H1 (cell line): ENCODE measurements around the gene STX4. TPM values are rescaled to one million over a fixed set of nuclear protein-coding genes. Genes with fewer than 3 reads are reported as not detected.

Source experiments
- CTCF ChIA-PET: fragments of 300-600 bp; sonication (Branson Sonifier 250); formaldehyde crosslinking; loops from one replicate; lab custom pipeline; 2021; ENCODE audit not compliant: partially characterized antibody; lab: Charles Lee
- POLR2A ChIA-PET: fragments of 300-600 bp; sonication (Branson Sonifier 250); formaldehyde crosslinking; loops from one replicate; lab custom pipeline; 2021; ENCODE audit warnings: inconsistent platforms; ENCODE audit not compliant: partially characterized antibody; lab: Charles Lee
- DNase-seq, 2 experiments: peaks; one replicate each; pipeline versions ENCODE4 v3.0.0 to v3.0.0-alpha.2; 2010 to 2022; ENCODE audit warnings: low spot score in 2 of 2, low read depth in 1 of 2, mixed read lengths in 1 of 2
- FAIRE-seq: peaks from 2 replicates; lab custom pipeline; 2011; peaks lifted over from hg19 to GRCh38; lab: Jason Lieb, UNC
- H2AFZ ChIP-seq: 2 replicates; pipeline ENCODE4 v1.8.1; 2012; ENCODE audit warnings: low read length, inconsistent platforms
- H2AK5ac ChIP-seq: 2 replicates; pipeline ENCODE4 v1.6.1; 2013; ENCODE audit warnings: low read depth, low read length
- H2BK120ac ChIP-seq: replicated peaks from 2 replicates; pipeline ENCODE3; 2013; ENCODE audit warnings: low read depth, low read length, inconsistent platforms
- H2BK12ac ChIP-seq: 2 replicates; pipeline ENCODE4 v1.6.1; 2013; ENCODE audit warnings: low read depth, low read length
- H2BK15ac ChIP-seq: 2 replicates; pipeline ENCODE4 v1.6.1; 2013; ENCODE audit warnings: low read length
- H2BK20ac ChIP-seq: 2 replicates; pipeline ENCODE4 v1.6.1; 2013; ENCODE audit warnings: low read length
- H2BK5ac ChIP-seq: 2 replicates; pipeline ENCODE4 v1.6.1; 2013; ENCODE audit warnings: low read depth, low read length
- H3K14ac ChIP-seq: 2 replicates; pipeline ENCODE4 v1.6.1; 2013; ENCODE audit warnings: inconsistent platforms; ENCODE audit not compliant: insufficient read length
- H3K18ac ChIP-seq: 2 replicates; pipeline ENCODE4 v1.6.1; 2013; ENCODE audit warnings: low read length; ENCODE audit errors: extremely low read depth
- H3K23ac ChIP-seq: 2 replicates; pipeline ENCODE4 v1.6.1; 2013; ENCODE audit warnings: inconsistent platforms; ENCODE audit not compliant: insufficient read length
- H3K23me2 ChIP-seq: 2 replicates; pipeline ENCODE4 v1.6.1; 2013; ENCODE audit warnings: low read depth, low read length
- H3K27ac ChIP-seq: 2 replicates; pipeline ENCODE4 v1.6.1; 2011; ENCODE audit warnings: low read depth, low read length, inconsistent platforms
- H3K27me3 ChIP-seq, 4 experiments: replicated peaks in 1 of 4; 1 replicate in 1 of 4; 2 replicates in 3 of 4; pipeline versions ENCODE4 v1.6.1 to v1.8.1; 2011 to 2013; ENCODE audit warnings: low read length in 3 of 4, mild to moderate bottlenecking in 3 of 4, inconsistent platforms in 2 of 4, mixed read lengths in 2 of 4, moderate library complexity in 1 of 4; ENCODE audit not compliant: control insufficient read depth in 3 of 4, insufficient read depth in 3 of 4; ENCODE audit errors: extremely low read depth in 1 of 4
- H3K36me3 ChIP-seq, 4 experiments: 2 replicates each; pipeline versions ENCODE4 v1.6.1 to v1.8.1; 2011 to 2013; ENCODE audit warnings: mild to moderate bottlenecking in 4 of 4, low read length in 3 of 4, moderate library complexity in 2 of 4, control low read depth in 1 of 4, inconsistent platforms in 1 of 4; ENCODE audit not compliant: insufficient read depth in 4 of 4, control insufficient read depth in 2 of 4
- H3K4ac ChIP-seq: replicated peaks from 2 replicates; pipeline ENCODE3; 2013; ENCODE audit warnings: low read length, low read depth, mixed read lengths, inconsistent platforms; ENCODE audit not compliant: insufficient read length
- H3K4me1 ChIP-seq, 4 experiments: replicated peaks in 1 of 4; 1 replicate in 1 of 4; 2 replicates in 3 of 4; pipeline versions ENCODE4 v1.6.1 to v1.8.1; 2011 to 2013; ENCODE audit warnings: low read length in 3 of 4, inconsistent platforms in 2 of 4, mixed read lengths in 1 of 4; ENCODE audit not compliant: insufficient read depth in 4 of 4, control insufficient read depth in 3 of 4
- H3K4me2 ChIP-seq, 2 experiments: 2 replicates each; pipeline versions ENCODE4 v1.6.1 to v1.8.1; 2011 to 2013; ENCODE audit warnings: low read depth in 2 of 2, low read length in 2 of 2, control low read depth in 1 of 2, inconsistent platforms in 1 of 2, mild to moderate bottlenecking in 1 of 2; ENCODE audit not compliant: insufficient read depth in 1 of 2
- H3K4me3 ChIP-seq, 4 experiments: fragments of 200-600, 300-600 bp in 1 of 4; sonication (generic), shearing (Covaris generic), sonication (Bioruptor Twin) in 1 of 4; 2 replicates each; pipeline versions ENCODE4 v1.5.1 to v1.8.1; 2011 to 2016; ENCODE audit warnings: low read length in 4 of 4, low read depth in 3 of 4, control low read depth in 2 of 4, inconsistent platforms in 2 of 4, mild to moderate bottlenecking in 2 of 4, mixed read lengths in 1 of 4, moderate library complexity in 1 of 4; ENCODE audit not compliant: insufficient read depth in 2 of 4; ENCODE audit errors: extremely low read depth in 1 of 4
- H3K56ac ChIP-seq: replicated peaks from 2 replicates; pipeline ENCODE3; 2013; ENCODE audit warnings: low read depth, mild to moderate bottlenecking, mixed read lengths, low read length, inconsistent platforms; ENCODE audit not compliant: insufficient read length
- H3K79me1 ChIP-seq: 2 replicates; pipeline ENCODE4 v1.6.1; 2013; ENCODE audit warnings: low read depth, low read length, control low read depth
- H3K79me2 ChIP-seq, 2 experiments: 2 replicates each; pipeline versions ENCODE4 v1.6.1 to v1.8.1; 2012 to 2013; ENCODE audit warnings: low read length in 2 of 2, mild to moderate bottlenecking in 2 of 2, inconsistent platforms in 1 of 2; ENCODE audit not compliant: insufficient read depth in 2 of 2, control insufficient read depth in 1 of 2
- H3K9ac ChIP-seq, 4 experiments: replicated peaks in 1 of 4; 1 replicate in 1 of 4; 2 replicates in 3 of 4; pipeline versions ENCODE4 v1.6.1 to v1.8.1; 2011 to 2013; ENCODE audit warnings: low read depth in 3 of 4, low read length in 3 of 4, control low read depth in 2 of 4, mild to moderate bottlenecking in 2 of 4, moderate library complexity in 2 of 4, inconsistent platforms in 1 of 4; ENCODE audit errors: extremely low read depth in 1 of 4
- H3K9me3 ChIP-seq, 2 experiments: 2 replicates each; pipeline versions ENCODE4 v1.6.1 to v1.8.1; 2012 to 2013; ENCODE audit warnings: mild to moderate bottlenecking in 2 of 2, moderate library complexity in 2 of 2, control low read depth in 1 of 2, inconsistent platforms in 1 of 2, low read depth in 1 of 2, low read length in 1 of 2, mixed read lengths in 1 of 2; ENCODE audit not compliant: insufficient read depth in 2 of 2
- H4K20me1 ChIP-seq, 2 experiments: replicated peaks in 1 of 2; 2 replicates each; pipeline versions ENCODE3 to v1.8.1; 2011 to 2013; ENCODE audit warnings: inconsistent platforms in 2 of 2, low read length in 2 of 2, mild to moderate bottlenecking in 1 of 2; ENCODE audit not compliant: insufficient read depth in 2 of 2, control insufficient read depth in 1 of 2
- H4K5ac ChIP-seq: 2 replicates; pipeline ENCODE4 v1.6.1; 2013; ENCODE audit warnings: low read length, low read depth, mixed read lengths, inconsistent platforms; ENCODE audit not compliant: insufficient read length
- H4K8ac ChIP-seq: 2 replicates; pipeline ENCODE4 v1.8.0; 2013; ENCODE audit warnings: mild to moderate bottlenecking, moderate library complexity, low read length, inconsistent platforms; ENCODE audit not compliant: insufficient read depth; ENCODE audit errors: extremely low read depth
- H4K91ac ChIP-seq: replicated peaks from 2 replicates; pipeline ENCODE3; 2013; ENCODE audit warnings: low read length, mixed read lengths, inconsistent platforms; ENCODE audit not compliant: insufficient read length
- YY1 ChIP-seq: IDR thresholded peaks from 2 replicates; pipeline ENCODE4 v1.6.1; 2011; ENCODE audit warnings: low read depth, mild to moderate bottlenecking, low read length
- WGBS, 2 experiments: shearing (Covaris generic) in 1 of 2; methylation state at CpG; one replicate each; pipeline versions ENCODE4 v1.1.6 to v1.1.7; 2013 to 2015; ENCODE audit warnings: low lambda C conversion rate in 2 of 2, mixed read lengths in 2 of 2, inconsistent platforms in 1 of 2, low coverage in 1 of 2, missing lambda C conversion rate in 1 of 2; ENCODE audit not compliant: insufficient replicate concordance in 2 of 2, insufficient coverage in 1 of 2, insufficient read length in 1 of 2; ENCODE audit errors: extremely low coverage in 1 of 2, missing lambda C conversion rate in 1 of 2; 5-methylcytosine and 5-hydroxymethylcytosine counted together
- polyA plus RNA-seq, 7 experiments: library from polyadenylated mRNA; depleted of rRNA in 3 of 7; stranded (reverse) in 5 of 7; unstranded in 2 of 7; fragments of >200 nt in 5 of 7; fragments of 200-250 nt in 2 of 7; gene quantifications; 1 replicate in 5 of 7; 2 replicates in 1 of 7; 4 replicates in 1 of 7; pipeline versions ENCODE4 v1.2.1 to v1.2.3, GENCODE V29; 2011 to 2013; ENCODE audit warnings: missing spikeins in 2 of 7, mixed read lengths in 2 of 7
- total RNA-seq: library from RNA; stranded (reverse); fragmentation: NEBNext Ultra II Directional; extraction: Animal tissue kit (Norgen Biotek cat#: 25700); gene quantifications from 2 replicates; pipeline ENCODE4 v1.2.1, GENCODE V29; 2021

STX4 gene
- total and polyA plus RNA-seq, 2 of the 8 experiments (the other 6 are each of a cell fraction or from before 2014, with no cell fraction given) = 25.8 to 32.3 TPM

DNA sequence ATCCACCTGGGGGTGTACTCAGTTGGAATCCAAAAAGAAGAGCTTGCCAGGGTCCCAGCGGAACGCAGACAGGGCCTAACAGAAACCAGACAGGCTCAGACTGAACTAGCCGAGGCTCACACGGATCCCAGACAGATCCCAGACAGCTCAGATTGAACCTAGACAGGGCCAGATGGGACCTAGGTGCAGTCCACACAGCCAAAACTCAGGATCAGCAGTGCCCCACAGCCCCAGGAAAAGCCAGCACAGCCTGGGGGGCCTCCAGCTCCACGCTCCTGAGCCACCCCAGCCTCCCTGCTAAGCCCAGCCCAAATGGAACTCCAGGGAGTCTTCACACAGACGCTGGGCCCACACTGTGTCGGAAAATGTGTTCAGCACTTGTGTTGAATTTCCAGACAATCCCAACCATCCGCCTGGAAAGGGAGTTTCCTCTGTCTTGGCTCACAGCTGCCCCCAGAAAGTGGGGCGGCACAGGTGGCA lies 30.5 kb upstream of the STX4 start:
- POLR2A ChIA-PET = interaction anchor here (0.5 to 3.0 kb wide), 8 partner anchors 17 to 199 kb away, joined by 3 to 14 read pairs (median 4); partner anchors contain the start of gene HSD3B7
- H3K27ac ChIP-seq = no peak overlapping the region
- DNase-seq = no peak
- no peak for TF ChIP-seq YY1

More for the DNA sequence above, 30.5 kb upstream of the STX4 start:
- no peak overlapping the region for H4K5ac ChIP-seq
- no peaks in the 10 kb centered on the region; the same call in 1 of the 2 replicates for H3K23me2 ChIP-seq
- no peak overlapping the region for H3K4me2 ChIP-seq
- H2BK15ac ChIP-seq = no peak overlapping the region
- H2BK12ac ChIP-seq = no peak overlapping the region
- no peak for FAIRE-seq
- no peak overlapping the region for H3K56ac ChIP-seq
- H2BK120ac ChIP-seq = no peak overlapping the region
- peaks cover under 1 to 5% (median 3%) of the 10 kb centered on the region in 4 experiments for H3K4me1 ChIP-seq
- no peak overlapping the region for H2AFZ ChIP-seq
- H3K9me3 ChIP-seq = no peaks in the 10 kb centered on the region
- H3K23ac ChIP-seq = no peak overlapping the region
- H3K14ac ChIP-seq = no peak overlapping the region
- no peak overlapping the region for H3K18ac ChIP-seq
- H4K91ac ChIP-seq = no peak overlapping the region
- no peak overlapping the region for H2BK5ac ChIP-seq
- peaks cover 0 to 2% of the 10 kb centered on the region in 2 experiments for H4K20me1 ChIP-seq
- 89% methylated on average over 9 of the region's 9 CpGs; no CpG with 5 or more reads in 1 of the 2 experiments for WGBS, 2 experiments
- H2AK5ac ChIP-seq = no peak overlapping the region
- no peaks in the 10 kb centered on the region; a peak in 1 of 7 replicates for H3K27me3 ChIP-seq
- CTCF ChIA-PET = interaction anchor here (0.7 to 2.5 kb wide), 6 partner anchors 18 to 711 kb away, joined by 3 to 12 read pairs (median 6); partner anchors contain the start of gene HSD3B7
- H4K8ac ChIP-seq = peak overlapping the region; percentile 18; the same call in 1 of the 2 replicates
- H3K4me3 ChIP-seq = no peak overlapping the region
- no peaks in the 10 kb centered on the region for H3K79me2 ChIP-seq
- H3K4ac ChIP-seq = no peak overlapping the region
- no peak overlapping the region for H3K9ac ChIP-seq
- 0 out of 2 replicates have a peak, but pooled peaks cover 8% of the 10 kb centered on the region for H3K79me1 ChIP-seq
- H3K36me3 ChIP-seq = no peaks in the 10 kb centered on the region
- no peak overlapping the region for H2BK20ac ChIP-seq
